Measurements from ENCODE around the gene NKPD1.
"Not testable (repeated sequence)": the region's sequence is repeated elsewhere in the genome, so short reads cannot be mapped to it uniquely, and the experiment has no call there.

NKPD1 gene

DNA sequence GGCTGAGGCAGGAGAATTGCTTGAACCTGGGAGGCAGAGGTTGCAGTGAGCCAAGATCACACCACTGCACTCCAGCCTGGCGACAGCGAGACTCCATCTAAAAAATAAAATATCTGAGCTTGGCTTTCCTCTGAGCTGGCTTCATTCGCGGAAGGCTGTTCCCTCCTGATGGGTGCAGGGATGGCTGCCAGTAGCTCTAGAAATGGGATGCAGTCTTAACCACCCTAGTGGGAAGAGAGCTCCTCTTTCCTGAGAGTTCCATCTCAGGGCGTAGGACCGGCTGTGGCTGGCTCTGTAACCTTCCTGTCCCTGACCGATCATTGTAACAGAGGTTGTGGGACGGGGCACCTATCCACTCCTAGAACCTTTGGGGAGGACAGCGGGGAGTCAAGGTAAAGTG lies 35.4 kb downstream of the NKPD1 start:
- Histone ChIP-seq H3K27ac (ENCODE audit: low read depth, low read length) (no peak overlapping the region), H3K4me3 (ENCODE audit: low read depth, low read length) (no peak overlapping the region), H3K27me3 (ENCODE audit: insufficient read depth, low read length) (no peaks in the 10 kb centered on the region), H3K4me1 (ENCODE audit: control insufficient read depth, insufficient read depth, low read length, unreplicated experiment) (no peaks in the 10 kb centered on the region), H3K36me3 (ENCODE audit: insufficient read depth, low read length) (no peaks in the 10 kb centered on the region), H3K79me2 (ENCODE audit: control insufficient read depth, insufficient read depth, low read length, unreplicated experiment) (peaks cover 13% of the 10 kb centered on the region), H2AFZ (ENCODE audit: low read length, unreplicated experiment) (no peak overlapping the region)

DNA sequence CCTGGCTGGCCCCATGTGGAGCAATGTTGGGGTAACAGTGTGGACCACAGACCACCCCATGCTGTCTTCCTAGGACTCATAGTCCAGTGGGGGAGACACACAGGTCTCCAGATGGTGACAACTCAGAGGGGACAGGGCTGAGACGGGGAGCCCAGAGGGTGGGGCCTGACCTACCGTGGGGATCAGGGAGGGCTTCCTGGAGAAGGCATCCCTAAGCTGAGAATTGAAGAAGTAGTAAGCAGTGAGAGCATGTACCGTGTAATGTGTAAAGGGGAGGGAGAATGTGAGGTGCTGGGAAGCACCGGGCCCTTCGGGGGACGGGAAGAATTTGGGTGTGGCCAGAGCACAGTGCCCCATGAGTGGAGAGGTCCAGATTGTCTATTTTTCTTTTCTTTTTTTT lies 36.8 kb downstream of the NKPD1 start:
- Histone ChIP-seq H3K4me3 (ENCODE audit: low read depth, low read length) (no peak overlapping the region), H3K4me1 (ENCODE audit: control insufficient read depth, insufficient read depth, low read length, unreplicated experiment) (no peaks in the 10 kb centered on the region), H3K27me3 (ENCODE audit: insufficient read depth, low read length) (no peaks in the 10 kb centered on the region), H3K79me2 (ENCODE audit: control insufficient read depth, insufficient read depth, low read length, unreplicated experiment) (peaks cover 13% of the 10 kb centered on the region), H2AFZ (ENCODE audit: low read length, unreplicated experiment) (no peak overlapping the region), H3K36me3 (ENCODE audit: insufficient read depth, low read length) (no peaks in the 10 kb centered on the region), H3K27ac (ENCODE audit: low read depth, low read length) (no peak overlapping the region)

DNA sequence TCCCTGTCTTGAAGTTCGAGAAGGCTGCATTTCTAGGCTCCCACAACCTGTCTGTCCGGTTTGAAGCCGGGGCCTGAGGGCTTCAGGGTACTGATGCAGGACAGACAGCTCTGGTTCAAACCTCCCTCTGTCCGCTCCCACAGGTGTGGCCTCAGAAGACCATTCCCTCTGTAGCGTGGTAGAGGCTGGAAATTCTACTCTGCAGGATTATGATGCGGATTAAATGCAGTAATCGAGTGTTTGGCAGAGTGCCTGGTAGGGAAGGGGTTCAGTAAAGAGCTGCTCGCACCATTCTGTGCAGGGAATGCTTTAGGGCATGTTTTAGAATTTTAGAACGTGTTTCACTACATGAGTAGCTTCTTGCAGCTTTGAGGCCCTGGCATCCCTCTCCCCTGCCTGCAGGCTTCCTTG lies 37.3 kb downstream of the NKPD1 start:
- Histone ChIP-seq H3K27me3 (ENCODE audit: insufficient read depth, low read length) (no peaks in the 10 kb centered on the region), H3K4me1 (ENCODE audit: control insufficient read depth, insufficient read depth, low read length, unreplicated experiment) (no peaks in the 10 kb centered on the region), H2AFZ (ENCODE audit: low read length, unreplicated experiment) (no peak overlapping the region), H3K4me3 (ENCODE audit: low read depth, low read length) (no peak overlapping the region), H3K27ac (ENCODE audit: low read depth, low read length) (no peak overlapping the region), H3K79me2 (ENCODE audit: control insufficient read depth, insufficient read depth, low read length, unreplicated experiment) (peaks cover 14% of the 10 kb centered on the region), H3K36me3 (ENCODE audit: insufficient read depth, low read length) (no peaks in the 10 kb centered on the region)

DNA sequence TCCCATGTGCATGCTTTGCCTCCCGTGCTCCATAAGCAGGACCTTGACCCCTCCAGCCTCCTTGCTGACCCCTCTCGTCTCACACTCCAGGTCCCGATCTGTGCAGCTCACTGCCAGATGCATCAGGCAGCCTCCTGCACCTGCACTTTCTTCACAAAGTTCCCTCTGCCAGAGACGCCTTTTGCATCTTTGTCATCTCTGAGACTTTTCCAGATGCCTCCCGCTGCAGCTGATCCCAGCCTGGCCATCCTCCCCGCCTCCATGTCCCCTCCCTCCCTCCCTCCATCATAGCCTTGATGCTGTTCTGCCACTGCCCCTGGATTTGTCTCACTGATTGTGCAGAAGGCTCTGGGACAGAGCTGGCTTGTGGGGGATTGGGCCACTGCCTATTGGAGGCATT lies 38.0 kb downstream of the NKPD1 start:
- Histone ChIP-seq H3K27me3 (ENCODE audit: insufficient read depth, low read length) (no peaks in the 10 kb centered on the region), H3K79me2 (ENCODE audit: control insufficient read depth, insufficient read depth, low read length, unreplicated experiment) (peaks cover 14% of the 10 kb centered on the region), H2AFZ (ENCODE audit: low read length, unreplicated experiment) (no peak overlapping the region), H3K4me3 (ENCODE audit: low read depth, low read length) (no peak overlapping the region), H3K4me1 (ENCODE audit: control insufficient read depth, insufficient read depth, low read length, unreplicated experiment) (no peaks in the 10 kb centered on the region), H3K36me3 (ENCODE audit: insufficient read depth, low read length) (no peaks in the 10 kb centered on the region), H3K27ac (ENCODE audit: low read depth, low read length) (no peak overlapping the region)

DNA sequence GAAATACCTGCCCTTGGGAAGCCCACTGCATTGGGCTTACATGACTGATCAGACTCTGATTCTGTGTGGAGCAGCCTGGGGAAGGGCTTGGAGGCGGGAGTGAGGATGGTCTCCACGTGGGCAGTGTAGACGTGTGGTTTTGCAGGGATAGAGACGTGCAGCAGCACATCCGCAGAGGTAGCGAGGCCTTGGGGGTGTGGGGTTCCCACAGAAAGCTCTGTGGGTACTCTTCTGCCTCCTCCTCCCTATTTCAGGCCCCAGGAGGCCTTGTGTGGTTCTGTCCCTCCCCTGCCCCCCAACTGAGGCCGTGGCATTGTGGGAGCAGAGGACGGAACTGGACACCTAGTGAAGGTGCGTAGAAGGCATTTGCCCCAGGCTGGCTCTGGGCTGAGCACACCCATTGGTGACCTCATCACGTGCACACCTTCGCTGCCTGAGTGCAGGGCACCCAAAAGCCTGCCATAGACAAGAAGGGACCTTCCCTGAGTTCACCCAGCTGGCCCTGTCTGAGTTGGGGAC lies 38.9 kb downstream of the NKPD1 start:
- peaks cover 14% of the 10 kb centered on the region for H3K79me2 ChIP-seq (ENCODE audit: control insufficient read depth, insufficient read depth, low read length, unreplicated experiment)
- no peaks in the 10 kb centered on the region for H3K4me1 ChIP-seq (ENCODE audit: control insufficient read depth, insufficient read depth, low read length, unreplicated experiment)

DNA sequence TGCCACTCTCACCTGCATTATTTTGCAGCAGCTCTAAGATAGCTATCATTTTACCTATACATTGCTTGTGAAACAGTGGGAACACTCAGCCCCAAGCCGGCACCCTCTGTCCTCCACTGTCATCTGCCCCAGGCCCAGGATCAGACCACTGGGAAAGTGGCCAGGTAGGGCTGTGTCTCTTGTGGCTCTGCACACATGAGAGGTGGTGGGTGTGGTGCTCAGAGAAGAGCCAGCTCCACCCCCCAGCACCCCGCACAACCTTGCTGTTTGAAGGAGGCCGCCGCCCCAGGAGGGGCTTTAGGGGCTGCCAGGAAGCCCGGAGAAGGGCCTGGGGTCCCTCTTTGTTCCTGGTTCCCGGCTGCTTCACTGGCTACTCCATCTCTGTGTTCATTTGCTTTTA lies 41.2 kb downstream of the NKPD1 start:
- Histone ChIP-seq H3K4me1 (ENCODE audit: control insufficient read depth, insufficient read depth, low read length, unreplicated experiment) (no peaks in the 10 kb centered on the region), H3K79me2 (ENCODE audit: control insufficient read depth, insufficient read depth, low read length, unreplicated experiment) (peaks cover 14% of the 10 kb centered on the region), H3K27me3 (ENCODE audit: insufficient read depth, low read length) (no peaks in the 10 kb centered on the region), H3K27ac (ENCODE audit: low read depth, low read length) (no peak overlapping the region), H3K36me3 (ENCODE audit: insufficient read depth, low read length) (no peaks in the 10 kb centered on the region), H3K4me3 (ENCODE audit: low read depth, low read length) (no peak overlapping the region), H2AFZ (ENCODE audit: low read length, unreplicated experiment) (no peak overlapping the region)

More for the DNA sequence above, 38.9 kb downstream of the NKPD1 start:
- Histone ChIP-seq H3K36me3 (ENCODE audit: insufficient read depth, low read length) (no peaks in the 10 kb centered on the region), H3K27me3 (ENCODE audit: insufficient read depth, low read length) (no peaks in the 10 kb centered on the region), H3K27ac (ENCODE audit: low read depth, low read length) (no peak overlapping the region), H2AFZ (ENCODE audit: low read length, unreplicated experiment) (no peak overlapping the region), H3K4me3 (ENCODE audit: low read depth, low read length) (no peak overlapping the region)

DNA sequence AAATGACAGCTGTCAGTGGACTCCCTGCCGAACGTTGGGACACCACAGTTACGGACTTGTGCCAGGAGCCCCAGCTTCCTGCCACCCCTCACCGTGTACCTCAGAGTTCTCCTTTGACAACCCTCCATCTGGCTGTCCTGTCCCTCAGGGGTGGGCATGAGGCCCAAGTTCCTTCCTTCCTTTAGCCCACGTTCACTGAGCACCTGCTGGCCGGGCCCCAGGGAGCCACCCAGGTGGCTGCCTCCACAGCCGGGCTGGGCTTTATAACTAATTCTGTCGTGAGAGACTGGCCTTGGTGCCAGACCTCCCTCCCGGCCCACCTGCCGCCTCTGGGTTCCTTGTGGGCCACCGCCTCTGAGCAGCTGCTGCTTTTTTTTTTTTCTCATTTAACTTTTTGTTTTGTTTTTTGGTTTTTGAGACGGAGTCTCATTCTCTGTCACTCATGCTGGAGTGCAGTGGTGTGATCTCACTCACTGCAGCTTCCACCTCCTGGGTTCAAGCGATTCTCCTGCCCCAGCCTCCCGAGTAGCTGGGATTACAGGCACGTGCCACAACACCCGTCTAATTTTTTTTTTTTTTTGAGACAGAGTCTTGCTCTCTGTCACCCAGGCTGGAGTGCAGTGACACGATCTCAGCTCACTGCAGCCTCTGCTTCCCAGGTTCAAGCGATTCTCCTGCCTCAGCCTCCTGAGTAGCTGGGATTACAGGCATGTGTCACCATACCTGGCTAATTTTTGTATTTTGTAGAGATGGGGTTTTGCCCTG lies 42.0 kb downstream of the NKPD1 start:
- H3K27ac ChIP-seq (ENCODE audit: low read depth, low read length); H3K36me3 ChIP-seq (ENCODE audit: insufficient read depth, low read length); H3K4me3 ChIP-seq (ENCODE audit: low read depth, low read length); H3K27me3 ChIP-seq (ENCODE audit: insufficient read depth, low read length); H3K4me1 ChIP-seq (ENCODE audit: control insufficient read depth, insufficient read depth, low read length, unreplicated experiment); H2AFZ ChIP-seq (ENCODE audit: low read length, unreplicated experiment): not testable (repeated sequence)
- H3K79me2 ChIP-seq (ENCODE audit: control insufficient read depth, insufficient read depth, low read length, unreplicated experiment) = peaks cover 20% of the 10 kb centered on the region

DNA sequence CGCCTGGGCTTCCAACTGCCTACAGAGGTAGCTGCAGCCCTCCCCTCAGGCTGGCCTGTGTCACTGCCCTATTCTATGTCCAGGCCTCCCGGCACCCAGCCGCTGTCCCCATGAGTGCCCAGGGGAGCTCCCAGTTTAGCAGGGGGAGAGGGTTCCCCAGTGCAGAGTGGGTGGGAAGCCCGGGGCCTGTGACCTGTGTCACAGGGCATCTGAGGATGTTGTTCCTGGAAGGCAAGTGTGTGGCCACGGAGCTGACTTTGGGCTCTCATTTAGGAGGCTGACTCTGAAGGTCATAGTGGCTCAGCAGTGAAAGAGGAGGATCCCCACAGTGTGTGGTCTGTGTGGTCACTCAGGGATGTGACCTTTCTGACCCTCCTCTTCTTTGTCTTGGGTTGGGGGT lies 42.7 kb downstream of the NKPD1 start:
- no peak overlapping the region for H3K27ac ChIP-seq (ENCODE audit: low read depth, low read length)
- no peak overlapping the region for H2AFZ ChIP-seq (ENCODE audit: low read length, unreplicated experiment)
- no peaks in the 10 kb centered on the region for H3K27me3 ChIP-seq (ENCODE audit: insufficient read depth, low read length)
- no peak overlapping the region for H3K4me3 ChIP-seq (ENCODE audit: low read depth, low read length)
- H3K36me3 ChIP-seq (ENCODE audit: insufficient read depth, low read length) = no peaks in the 10 kb centered on the region
- H3K4me1 ChIP-seq (ENCODE audit: control insufficient read depth, insufficient read depth, low read length, unreplicated experiment) = no peaks in the 10 kb centered on the region
- H3K79me2 ChIP-seq (ENCODE audit: control insufficient read depth, insufficient read depth, low read length, unreplicated experiment) = peaks cover 20% of the 10 kb centered on the region

DNA sequence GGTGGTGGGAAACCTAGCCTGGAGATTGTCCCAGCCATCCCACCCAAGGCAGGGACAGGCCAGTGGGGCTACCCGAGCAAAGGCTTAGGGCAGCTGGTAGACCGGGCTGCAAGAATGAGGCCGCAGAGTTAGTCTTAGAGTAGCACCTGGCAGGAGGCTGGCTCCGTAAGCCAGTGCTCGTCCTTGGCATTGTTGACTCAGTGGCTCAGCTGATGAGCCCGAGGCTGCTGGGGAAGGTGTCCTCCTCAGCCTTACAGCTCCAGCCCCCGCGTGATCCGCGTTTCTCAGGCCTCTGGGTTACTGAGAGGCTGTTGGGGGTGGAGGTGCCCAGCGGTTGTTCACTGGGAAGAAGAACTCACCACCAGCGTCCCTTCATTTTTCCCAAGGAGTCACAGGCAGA lies 43.1 kb downstream of the NKPD1 start:
- peaks cover 20% of the 10 kb centered on the region for H3K79me2 ChIP-seq (ENCODE audit: control insufficient read depth, insufficient read depth, low read length, unreplicated experiment)
- H3K4me1 ChIP-seq (ENCODE audit: control insufficient read depth, insufficient read depth, low read length, unreplicated experiment) = no peaks in the 10 kb centered on the region
- H3K4me3 ChIP-seq (ENCODE audit: low read depth, low read length) = no peak overlapping the region
- no peak overlapping the region for H3K27ac ChIP-seq (ENCODE audit: low read depth, low read length)
- H3K36me3 ChIP-seq (ENCODE audit: insufficient read depth, low read length) = no peaks in the 10 kb centered on the region
- H2AFZ ChIP-seq (ENCODE audit: low read length, unreplicated experiment) = no peak overlapping the region
- no peaks in the 10 kb centered on the region for H3K27me3 ChIP-seq (ENCODE audit: insufficient read depth, low read length)

DNA sequence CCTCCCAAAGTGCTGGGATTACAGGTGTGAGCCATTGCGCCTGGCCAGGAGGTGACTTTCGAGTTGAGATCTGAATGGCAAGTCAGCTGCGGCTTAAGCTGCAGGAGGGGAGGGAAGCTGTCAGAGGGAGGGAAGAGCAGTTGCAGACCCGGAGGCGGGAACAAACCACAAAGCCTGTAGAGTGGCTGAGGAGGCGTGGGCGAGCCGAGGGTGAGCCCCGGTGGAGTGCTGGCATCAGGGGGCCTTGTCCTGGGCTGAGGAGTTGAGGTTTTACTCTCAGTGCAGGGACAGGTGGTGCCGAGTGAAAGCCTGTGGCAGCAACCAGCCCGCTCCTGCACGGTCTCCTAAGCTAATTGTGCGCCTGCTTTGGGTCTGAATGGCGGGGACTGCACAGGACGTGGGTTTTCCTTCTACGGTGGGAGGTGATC lies 43.6 kb downstream of the NKPD1 start:
- Histone ChIP-seq H3K27ac (ENCODE audit: low read depth, low read length) (no peak overlapping the region), H3K4me1 (ENCODE audit: control insufficient read depth, insufficient read depth, low read length, unreplicated experiment) (no peaks in the 10 kb centered on the region), H3K79me2 (ENCODE audit: control insufficient read depth, insufficient read depth, low read length, unreplicated experiment) (peaks cover 21% of the 10 kb centered on the region), H3K27me3 (ENCODE audit: insufficient read depth, low read length) (no peaks in the 10 kb centered on the region), H3K4me3 (ENCODE audit: low read depth, low read length) (no peak overlapping the region), H3K36me3 (ENCODE audit: insufficient read depth, low read length) (no peaks in the 10 kb centered on the region), H2AFZ (ENCODE audit: low read length, unreplicated experiment) (no peak overlapping the region)
